Frontal cortex (tissue), 4 donors: ENCODE measurements around the gene DDX41. TPM values are rescaled to one million over a fixed set of nuclear protein-coding genes. Genes with fewer than 3 reads are reported as not detected.
"Not testable (repeated sequence)": the region's sequence is repeated elsewhere in the genome, so short reads cannot be mapped to it uniquely, and the experiment has no call there.

ENCODE experiments used
- DNase-seq, 2 donors: peaks; one replicate each; pipeline ENCODE4 v3.0.0; 2012; ENCODE audit warnings: low spot score in 2 of 2
- FAIRE-seq: peaks from 2 replicates; lab custom pipeline; 2012; peaks lifted over from hg19 to GRCh38; lab: Jason Lieb, UNC
- total RNA-seq: library from RNA; depleted of rRNA; stranded (reverse); fragments of >200 nt; gene quantifications from one replicate; pipeline ENCODE4 v1.2.3, GENCODE V29; 2014
- donor health status: control.
- donor health status: control.
- donor health status: control.

The DDX41 gene
- 77.0 TPM for total RNA-seq

GRCh38 chr5:177516601-177517568 lies at the start of gene DDX41:
TSS of gene DDX41 (minus strand) at chr5:177516961. CDS start at chr5:177516945, 16 bp downstream.
- peak; percentile 98 to 99 for DNase-seq
- FAIRE-seq: peak; percentile 56

- no peak for DNase-seq
- no peak for FAIRE-seq
Observed at GRCh38 chr5:177565046-177565445, 48.3 kb upstream of the DDX41 start.

GRCh38 chr5:177559446-177559941 lies 42.7 kb upstream of the DDX41 start:
- not testable (repeated sequence) for DNase-seq, FAIRE-seq

GRCh38 chr5:177557796-177558195 lies 41.0 kb upstream of the DDX41 start:
- no peak for FAIRE-seq
- no peak for DNase-seq

- no peak for DNase-seq
- no peak for FAIRE-seq
Observed at GRCh38 chr5:177557041-177557647, 40.4 kb upstream of the DDX41 start.

- DNase-seq (no peak), FAIRE-seq (no peak)
Observed at GRCh38 chr5:177555665-177556064, 38.9 kb upstream of the DDX41 start.

- FAIRE-seq: no peak
- no peak for DNase-seq
Observed at GRCh38 chr5:177555228-177555627, 38.5 kb upstream of the DDX41 start.

GRCh38 chr5:177554474-177555111 lies 37.8 kb upstream of the DDX41 start, which contains the start of gene FAM193B:
TSS of gene FAM193B (minus strand) at chr5:177554563. CDS start at chr5:177554458, 105 bp downstream.
- no peak for FAIRE-seq

GRCh38 chr5:177553671-177554429 lies 37.1 kb upstream of the DDX41 start:
- DNase-seq: no peak
- no peak for FAIRE-seq

More at GRCh38 chr5:177554474-177555111, 37.8 kb upstream of the DDX41 start, which contains the start of gene FAM193B:
- DNase-seq: peak; percentile 97 to 98

GRCh38 chr5:177552839-177553455 lies 36.2 kb upstream of the DDX41 start:
- peak in 1 of 2 donors; percentile 35 for DNase-seq
- FAIRE-seq: no peak

- no peak for FAIRE-seq
- DNase-seq: no peak
Observed at GRCh38 chr5:177550122-177550521, 33.4 kb upstream of the DDX41 start.

- no peak for FAIRE-seq
- no peak for DNase-seq
Observed at GRCh38 chr5:177548495-177548894, 31.7 kb upstream of the DDX41 start.

- DNase-seq: no peak
- FAIRE-seq: no peak
Observed at GRCh38 chr5:177547736-177548135, 31.0 kb upstream of the DDX41 start.

- FAIRE-seq: no peak
Observed at GRCh38 chr5:177546258-177546741, 29.5 kb upstream of the DDX41 start.

GRCh38 chr5:177545487-177546257 lies 28.9 kb upstream of the DDX41 start:
- DNase-seq (no peak), FAIRE-seq (no peak)

More at GRCh38 chr5:177546258-177546741, 29.5 kb upstream of the DDX41 start:
- DNase-seq: peak in 1 of 2 donors; percentile 51

- DNase-seq: no peak
Observed at GRCh38 chr5:177542816-177543465, 26.2 kb upstream of the DDX41 start.

GRCh38 chr5:177540438-177540837 lies 23.7 kb upstream of the DDX41 start:
- FAIRE-seq (no peak), DNase-seq (no peak)

More at GRCh38 chr5:177542816-177543465, 26.2 kb upstream of the DDX41 start:
- FAIRE-seq: no peak
